Trophoblast cell (in vitro differentiated cells and primary cell): Measurements from ENCODE around the gene ESR1.
A peak's percentile ranks its signal among the peaks of the same experiment; 100 is the strongest.

Source experiments
- DNase-seq, 2 donors: peaks; one replicate each; pipeline ENCODE4 v3.0.0-alpha.2; 2016
- H2AFZ ChIP-seq: 2 replicates; pipeline ENCODE4 v1.6.1; 2013; ENCODE audit warnings: low read length, moderate library complexity, mild to moderate bottlenecking; ENCODE audit not compliant: insufficient read depth, poor library complexity
- H2AK5ac ChIP-seq: 2 replicates; pipeline ENCODE4 v1.6.1; 2013; ENCODE audit warnings: mild to moderate bottlenecking, low read length
- H2BK120ac ChIP-seq: 2 replicates; pipeline ENCODE4 v1.6.1; 2013; ENCODE audit warnings: low read length, mild to moderate bottlenecking, moderate library complexity; ENCODE audit not compliant: insufficient read depth, poor library complexity
- H2BK12ac ChIP-seq: 2 replicates; pipeline ENCODE4 v1.6.1; 2013; ENCODE audit warnings: mild to moderate bottlenecking, low read length, moderate library complexity
- H2BK5ac ChIP-seq: 2 replicates; pipeline ENCODE4 v1.6.1; 2013; ENCODE audit warnings: low read length, low read depth, moderate library complexity, mild to moderate bottlenecking; ENCODE audit not compliant: poor library complexity
- H3K14ac ChIP-seq: 2 replicates; pipeline ENCODE4 v1.6.1; 2013; ENCODE audit warnings: mild to moderate bottlenecking, low read length
- H3K18ac ChIP-seq: 2 replicates; pipeline ENCODE4 v1.6.1; 2013; ENCODE audit warnings: mild to moderate bottlenecking, low read length
- H3K23ac ChIP-seq: 2 replicates; pipeline ENCODE4 v1.6.1; 2013; ENCODE audit warnings: low read length
- H3K27ac ChIP-seq: 2 replicates; pipeline ENCODE4 v1.5.1; 2013; ENCODE audit warnings: low read depth, mild to moderate bottlenecking, inconsistent platforms, low read length, moderate library complexity
- H3K27me3 ChIP-seq: 2 replicates; pipeline ENCODE4 v1.6.1; 2013; ENCODE audit warnings: inconsistent platforms, mild to moderate bottlenecking, low read length, moderate library complexity; ENCODE audit not compliant: insufficient read depth
- H3K36me3 ChIP-seq, 2 experiments: 1 replicate in 1 of 2; 2 replicates in 1 of 2; pipeline ENCODE4 v1.6.1; 2013; ENCODE audit warnings: low read length in 2 of 2, mild to moderate bottlenecking in 2 of 2, moderate library complexity in 1 of 2; ENCODE audit not compliant: insufficient read depth in 2 of 2, control insufficient read depth in 1 of 2
- H3K4ac ChIP-seq: 2 replicates; pipeline ENCODE4 v1.6.1; 2013; ENCODE audit warnings: low read depth, mild to moderate bottlenecking, low read length, moderate library complexity
- H3K4me1 ChIP-seq, 2 experiments: 1 replicate in 1 of 2; 2 replicates in 1 of 2; pipeline ENCODE4 v1.6.1; 2013; ENCODE audit warnings: low read length in 2 of 2, mild to moderate bottlenecking in 2 of 2, moderate library complexity in 1 of 2; ENCODE audit not compliant: insufficient read depth in 2 of 2, control insufficient read depth in 1 of 2
- H3K4me2 ChIP-seq: 2 replicates; pipeline ENCODE4 v1.6.1; 2013; ENCODE audit warnings: inconsistent platforms, mild to moderate bottlenecking, low read length, moderate library complexity
- H3K4me3 ChIP-seq: 2 replicates; pipeline ENCODE4 v1.5.1; 2013; ENCODE audit warnings: mild to moderate bottlenecking, low read depth, low read length, inconsistent platforms
- H3K79me1 ChIP-seq: one replicate; pipeline ENCODE4 v1.6.1; 2013; ENCODE audit warnings: low read length
- H3K79me2 ChIP-seq: 2 replicates; pipeline ENCODE4 v1.6.1; 2013; ENCODE audit warnings: low read length, mild to moderate bottlenecking; ENCODE audit not compliant: control insufficient read depth, insufficient read depth, poor library complexity
- H3K9ac ChIP-seq: 2 replicates; pipeline ENCODE4 v1.6.1; 2013; ENCODE audit warnings: mild to moderate bottlenecking, low read length
- H3K9me3 ChIP-seq: 2 replicates; pipeline ENCODE4 v1.6.1; 2013; ENCODE audit warnings: low read depth, mild to moderate bottlenecking, control low read depth, inconsistent platforms, low read length; ENCODE audit not compliant: insufficient read depth
- H4K12ac ChIP-seq: 2 replicates; pipeline ENCODE4 v1.6.1; 2013; ENCODE audit warnings: low read depth, mild to moderate bottlenecking, low read length, moderate library complexity
- H4K8ac ChIP-seq: 2 replicates; pipeline ENCODE4 v1.6.1; 2013; ENCODE audit warnings: low read depth, mild to moderate bottlenecking, low read length, moderate library complexity
- H4K91ac ChIP-seq: one replicate; pipeline ENCODE4 v1.6.1; 2013; ENCODE audit warnings: low read depth, mild to moderate bottlenecking, low read length, moderate library complexity
- WGBS: extraction: QIAGEN DNeasy Blood & Tissue Kit; methylation state at CpG from one replicate; pipeline ENCODE4 v1.1.7; 2013; ENCODE audit warnings: missing lambda C conversion rate; ENCODE audit not compliant: insufficient read length, insufficient coverage; ENCODE audit errors: extremely low coverage; 5-methylcytosine and 5-hydroxymethylcytosine counted together

The ESR1 gene

DNA sequence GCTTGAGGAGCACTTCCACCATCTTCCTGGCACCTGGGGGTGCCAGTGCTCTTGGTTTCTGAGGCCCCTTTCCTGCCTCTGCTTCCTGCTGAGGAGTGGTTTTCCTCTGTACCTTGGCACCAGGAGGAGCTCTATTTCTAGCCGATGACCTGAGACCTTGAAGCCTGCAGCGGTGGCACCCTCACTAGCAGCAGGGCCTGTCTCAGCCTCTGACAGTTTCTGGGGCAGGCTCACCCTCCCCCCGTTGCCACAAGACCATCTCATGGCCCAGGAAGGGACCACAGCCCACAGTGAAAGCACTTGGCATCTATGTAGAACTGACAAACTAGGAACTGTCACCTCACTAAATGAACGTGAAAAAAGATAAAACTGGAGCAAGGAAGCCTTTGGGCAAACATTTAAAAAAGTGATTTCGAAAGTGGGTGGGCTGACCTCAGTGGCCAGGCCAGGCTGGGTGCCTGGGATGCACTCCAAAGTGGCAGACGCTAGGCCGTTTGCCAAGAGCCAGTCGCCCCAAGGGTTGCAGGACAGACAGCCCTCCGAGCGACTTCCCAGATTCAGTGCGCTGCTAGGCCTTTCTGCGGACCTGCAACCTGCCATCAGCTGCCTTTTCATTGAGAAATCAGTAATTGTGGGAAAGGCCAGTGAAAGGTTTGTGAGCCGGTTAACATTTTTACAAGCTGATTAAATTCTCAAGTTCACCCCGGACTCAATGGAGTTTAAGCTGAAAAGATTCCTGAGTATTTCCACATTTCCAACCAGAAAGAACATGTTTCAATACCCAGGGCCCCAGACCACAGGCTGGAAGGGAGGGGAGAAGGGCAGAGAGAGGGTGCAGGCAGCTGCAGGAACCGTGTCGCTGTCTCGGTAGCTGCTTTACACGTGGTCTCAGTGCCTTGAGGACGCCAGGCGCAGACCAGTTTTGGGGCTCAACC lies 303.7 kb downstream of the ESR1 start:
- H3K23ac ChIP-seq = no peak overlapping the region
- H3K4me1 ChIP-seq = no peaks in the 10 kb centered on the region
- peaks cover 2% of the 10 kb centered on the region for H3K27me3 ChIP-seq
- DNase-seq = no peak
- no peak overlapping the region for H3K18ac ChIP-seq
- H2BK12ac ChIP-seq = no peak overlapping the region
- no peak overlapping the region for H3K27ac ChIP-seq
- no peak overlapping the region for H4K12ac ChIP-seq
- H3K4me3 ChIP-seq = no peak overlapping the region
- no peak overlapping the region for H3K14ac ChIP-seq
- H3K4me2 ChIP-seq = no peak overlapping the region
- WGBS = no CpG with 5 or more reads among the region's 20 CpGs
- H3K79me1 ChIP-seq = no peaks in the 10 kb centered on the region
- H3K9me3 ChIP-seq = peaks cover 1% of the 10 kb centered on the region
- no peak overlapping the region for H2BK5ac ChIP-seq
- no peaks in the 10 kb centered on the region for H3K36me3 ChIP-seq
- H2AK5ac ChIP-seq = no peak overlapping the region
- no peak overlapping the region for H4K8ac ChIP-seq
- no peak overlapping the region for H3K9ac ChIP-seq
- no peaks in the 10 kb centered on the region for H3K79me2 ChIP-seq
- no peak overlapping the region for H2BK120ac ChIP-seq
- no peak overlapping the region for H4K91ac ChIP-seq
- no peak overlapping the region for H3K4ac ChIP-seq
- H2AFZ ChIP-seq = no peak overlapping the region

DNA sequence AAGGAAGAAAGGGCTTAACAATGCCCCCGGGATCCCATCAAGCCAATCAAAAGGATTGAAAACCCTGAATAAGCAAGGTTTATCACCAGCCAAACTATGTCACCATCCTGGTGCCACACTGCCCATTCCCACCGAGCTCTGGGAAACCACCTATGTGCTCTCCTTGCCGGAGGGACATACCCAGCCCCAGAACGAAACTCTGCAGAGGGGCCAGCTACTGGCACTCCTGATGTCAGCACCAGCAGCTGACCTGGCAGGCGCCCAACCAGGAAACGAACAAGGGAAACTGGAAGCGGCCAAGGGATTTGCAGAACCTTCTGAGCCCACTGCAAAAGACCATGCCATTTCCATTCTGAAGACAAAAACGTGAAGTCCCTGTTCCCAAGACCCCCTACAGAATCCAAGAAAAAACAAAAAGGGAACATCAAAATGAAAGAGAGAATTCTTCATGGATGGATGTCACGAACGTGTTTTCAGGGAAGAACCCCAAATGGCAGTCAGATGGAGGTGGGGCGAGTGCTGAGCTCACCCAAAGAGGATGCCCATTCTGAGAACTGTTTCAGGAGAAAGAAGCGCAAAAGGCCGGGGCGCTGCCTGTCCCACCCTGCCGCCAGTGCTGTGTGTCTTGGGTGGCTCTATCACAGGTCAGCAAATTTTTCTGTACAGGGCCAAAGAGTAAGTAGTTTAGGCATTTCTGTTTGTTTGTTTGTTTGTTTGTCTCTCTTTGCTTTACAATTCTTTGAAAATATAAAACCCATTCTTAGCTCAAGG lies 305.2 kb downstream of the ESR1 start:
- no peak overlapping the region for H3K4ac ChIP-seq
- H3K36me3 ChIP-seq = no peaks in the 10 kb centered on the region
- H4K12ac ChIP-seq = no peak overlapping the region
- H2BK5ac ChIP-seq = no peak overlapping the region
- H2BK120ac ChIP-seq = no peak overlapping the region
- no peak overlapping the region for H3K23ac ChIP-seq
- H3K4me3 ChIP-seq = no peak overlapping the region
- no peak overlapping the region for H2AFZ ChIP-seq
- H3K79me2 ChIP-seq = no peaks in the 10 kb centered on the region
- peaks cover 1% of the 10 kb centered on the region for H3K9me3 ChIP-seq
- no peaks in the 10 kb centered on the region for H3K4me1 ChIP-seq
- WGBS = no CpG with 5 or more reads among the region's 15 CpGs
- H3K4me2 ChIP-seq = no peak overlapping the region
- H4K8ac ChIP-seq = no peak overlapping the region
- H4K91ac ChIP-seq = no peak overlapping the region
- peak in 1 of 2 donors; percentile 20 for DNase-seq
- peaks cover 2% of the 10 kb centered on the region for H3K27me3 ChIP-seq
- no peaks in the 10 kb centered on the region for H3K79me1 ChIP-seq
- no peak overlapping the region for H2BK12ac ChIP-seq
- H3K18ac ChIP-seq = no peak overlapping the region
- no peak overlapping the region for H3K9ac ChIP-seq
- H2AK5ac ChIP-seq = no peak overlapping the region
- no peak overlapping the region for H3K27ac ChIP-seq
- no peak overlapping the region for H3K14ac ChIP-seq

- no peak overlapping the region for H2BK120ac ChIP-seq
Observed at GRCh38 chr6:152117156-152118133, 310.0 kb downstream of the ESR1 start.

DNA sequence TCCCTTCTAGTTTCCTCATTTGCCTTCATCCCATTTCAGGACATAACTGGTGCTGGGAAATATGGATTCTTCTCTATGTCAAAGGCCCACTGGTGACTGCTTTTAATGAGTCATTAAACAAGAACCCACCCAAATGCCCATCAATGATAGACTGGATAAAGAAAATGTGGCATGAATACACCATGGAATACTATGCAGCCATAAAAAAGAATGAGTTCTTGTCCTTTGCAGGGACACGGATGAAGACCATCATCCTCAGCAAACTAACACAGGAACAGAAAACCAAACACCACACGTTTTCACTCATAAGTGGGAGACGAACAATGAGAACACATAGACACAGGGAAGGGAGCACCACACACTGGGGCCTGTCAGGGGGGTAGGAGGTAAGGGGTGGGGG lies 310.7 kb downstream of the ESR1 start:
- Histone ChIP-seq H3K4me3 (no peak overlapping the region), H3K4ac (no peak overlapping the region), H2AFZ (no peak overlapping the region), H3K36me3 (peaks cover 0 to 2% of the 10 kb centered on the region in 2 experiments), H3K9ac (no peak overlapping the region), H3K4me1 (no peaks in the 10 kb centered on the region), H3K27me3 (no peaks in the 10 kb centered on the region), H2AK5ac (no peak overlapping the region), H3K9me3 (peaks cover under 1% of the 10 kb centered on the region), H4K12ac (no peak overlapping the region), H3K14ac (no peak overlapping the region), H3K79me2 (no peaks in the 10 kb centered on the region), H4K91ac (no peak overlapping the region), H3K79me1 (no peaks in the 10 kb centered on the region), H2BK12ac (no peak overlapping the region), H3K23ac (no peak overlapping the region), H4K8ac (no peak overlapping the region), H2BK5ac (no peak overlapping the region), H2BK120ac (no peak overlapping the region), H3K18ac (no peak overlapping the region), H3K27ac (no peak overlapping the region), H3K4me2 (no peak overlapping the region)
- no peak for DNase-seq
- no CpG with 5 or more reads among the region's 3 CpGs for WGBS

More at GRCh38 chr6:152117156-152118133, 310.0 kb downstream of the ESR1 start:
- no peak overlapping the region for H3K4me3 ChIP-seq
- H3K4ac ChIP-seq = no peak overlapping the region
- H3K14ac ChIP-seq = no peak overlapping the region
- no peak for DNase-seq
- no peak overlapping the region for H3K27ac ChIP-seq
- H3K9ac ChIP-seq = no peak overlapping the region
- no peak overlapping the region for H2BK5ac ChIP-seq
- H3K4me1 ChIP-seq = no peaks in the 10 kb centered on the region
- H4K91ac ChIP-seq = no peak overlapping the region
- H3K79me1 ChIP-seq = no peaks in the 10 kb centered on the region
- no peak overlapping the region for H3K4me2 ChIP-seq
- H3K79me2 ChIP-seq = no peaks in the 10 kb centered on the region
- H2BK12ac ChIP-seq = no peak overlapping the region
- no peak overlapping the region for H3K18ac ChIP-seq
- H3K36me3 ChIP-seq = peaks cover 0 to 2% of the 10 kb centered on the region in 2 experiments
- H4K12ac ChIP-seq = no peak overlapping the region
- H4K8ac ChIP-seq = no peak overlapping the region
- H3K23ac ChIP-seq = no peak overlapping the region
- no CpG with 5 or more reads among the region's 9 CpGs for WGBS
- H3K9me3 ChIP-seq = peaks cover 1% of the 10 kb centered on the region
- no peak overlapping the region for H2AK5ac ChIP-seq
- H2AFZ ChIP-seq = no peak overlapping the region
- no peaks in the 10 kb centered on the region for H3K27me3 ChIP-seq
